IMR-90 (cell line): ENCODE data around the gene RAB2B. TPM values are rescaled to one million over a fixed set of nuclear protein-coding genes. Genes with fewer than 3 reads are reported as not detected.

Experiments
- ATAC-seq: fragments of 200-7000 bp; cut with Tn5 transposase; 2 replicates; pipeline ENCODE4 v1.9.1; 2020; ENCODE audit warnings: low read depth, mild to moderate bottlenecking, moderate library complexity
- BruUV-seq: library from RNA; stranded (reverse); fragments of 400-500 nt; replicated peaks from 2 replicates; lab custom pipeline; 2021; lab: Mats Ljungman, UMichigan
- CTCF ChIA-PET: fragments of 300-600 bp; formaldehyde crosslinking; extraction: SDS; loops from one replicate; lab custom pipeline; 2021; ENCODE audit warnings: antibody characterized with exemption; lab: Yijun Ruan, JAX
- POLR2A ChIA-PET: fragments of 300-600 bp; sonication (Branson Sonifier 250); formaldehyde crosslinking; loops from one replicate; lab custom pipeline; 2022; ENCODE audit warnings: antibody characterized with exemption; ENCODE audit not compliant: unreplicated experiment; lab: Charles Lee
- DNase-seq: peaks from one replicate; pipeline ENCODE4 v3.0.0; 2013
- H2AFZ ChIP-seq: replicated peaks from 2 replicates; pipeline ENCODE3; 2013; ENCODE audit warnings: low read length, mild to moderate bottlenecking; ENCODE audit not compliant: poor library complexity
- H2AK5ac ChIP-seq: 2 replicates; pipeline ENCODE4 v1.6.1; 2013; ENCODE audit warnings: low read depth, low read length, inconsistent platforms
- H2AK9ac ChIP-seq: replicated peaks from 2 replicates; pipeline ENCODE3; 2013; ENCODE audit warnings: mild to moderate bottlenecking, low read depth, low read length, moderate library complexity; ENCODE audit not compliant: poor library complexity
- H2BK120ac ChIP-seq: 2 replicates; pipeline ENCODE4 v1.6.1; 2013; ENCODE audit warnings: low read depth, low read length, inconsistent platforms
- H2BK15ac ChIP-seq: 3 replicates; pipeline ENCODE4 v1.6.1; 2013; ENCODE audit warnings: low read depth, low read length, inconsistent platforms
- H2BK20ac ChIP-seq: 2 replicates; pipeline ENCODE4 v1.6.1; 2013; ENCODE audit warnings: low read depth, mild to moderate bottlenecking, inconsistent platforms, low read length, moderate library complexity
- H2BK5ac ChIP-seq: 2 replicates; pipeline ENCODE4 v1.6.1; 2013; ENCODE audit warnings: mild to moderate bottlenecking, low read depth, low read length, inconsistent platforms; ENCODE audit not compliant: poor library complexity, severe bottlenecking
- H3K14ac ChIP-seq: replicated peaks from 2 replicates; pipeline ENCODE4 v1.6.1; 2013; ENCODE audit warnings: low read depth, low read length, inconsistent platforms
- H3K18ac ChIP-seq: 2 replicates; pipeline ENCODE4 v1.6.1; 2013; ENCODE audit warnings: low read depth, low read length, control low read depth
- H3K23ac ChIP-seq: 2 replicates; pipeline ENCODE4 v1.6.1; 2013; ENCODE audit warnings: low read depth, low read length, inconsistent platforms
- H3K27ac ChIP-seq: 2 replicates; pipeline ENCODE4 v1.5.1; 2013; ENCODE audit warnings: mild to moderate bottlenecking, control low read depth, low read length; ENCODE audit not compliant: insufficient read depth
- H3K27me3 ChIP-seq: 2 replicates; pipeline ENCODE4 v1.6.1; 2013; ENCODE audit warnings: low read length; ENCODE audit not compliant: control insufficient read depth, insufficient read depth
- H3K36me3 ChIP-seq: 2 replicates; pipeline ENCODE4 v1.6.1; 2013; ENCODE audit warnings: low read length, mixed read lengths; ENCODE audit not compliant: control insufficient read depth, insufficient read depth
- H3K4ac ChIP-seq: 2 replicates; pipeline ENCODE4 v1.6.1; 2013; ENCODE audit warnings: low read depth, low read length, inconsistent platforms
- H3K4me1 ChIP-seq: 2 replicates; pipeline ENCODE4 v1.6.1; 2013; ENCODE audit warnings: low read length, mixed read lengths; ENCODE audit not compliant: control insufficient read depth, insufficient read depth
- H3K4me2 ChIP-seq: 2 replicates; pipeline ENCODE4 v1.6.1; 2013; ENCODE audit warnings: low read depth, mild to moderate bottlenecking, control low read depth, low read length, moderate library complexity
- H3K4me3 ChIP-seq: 2 replicates; pipeline ENCODE4 v1.5.1; 2013; ENCODE audit warnings: low read depth, mild to moderate bottlenecking, control low read depth, low read length, moderate library complexity; ENCODE audit not compliant: insufficient read depth
- H3K56ac ChIP-seq: 2 replicates; pipeline ENCODE4 v1.6.1; 2013; ENCODE audit warnings: low read length, inconsistent platforms; ENCODE audit not compliant: insufficient read depth; ENCODE audit errors: extremely low read depth
- H3K79me1 ChIP-seq, 2 experiments: 2 replicates each; pipeline ENCODE4 v1.6.1; 2013; ENCODE audit warnings: low read length in 2 of 2, inconsistent platforms in 1 of 2, low read depth in 1 of 2
- H3K9ac ChIP-seq: 2 replicates; pipeline ENCODE4 v1.6.1; 2013; ENCODE audit warnings: low read depth, low read length, control low read depth
- H3K9me1 ChIP-seq: 2 replicates; pipeline ENCODE4 v1.6.1; 2013; ENCODE audit warnings: low read length, inconsistent platforms; ENCODE audit not compliant: insufficient read depth
- H3K9me3 ChIP-seq: 2 replicates; pipeline ENCODE4 v1.6.1; 2013; ENCODE audit warnings: low read length; ENCODE audit not compliant: control insufficient read depth, insufficient read depth
- H4K20me1 ChIP-seq: 2 replicates; pipeline ENCODE4 v1.6.1; 2013; ENCODE audit warnings: low read length, inconsistent platforms; ENCODE audit not compliant: insufficient read depth
- H4K5ac ChIP-seq: 2 replicates; pipeline ENCODE4 v1.6.1; 2013; ENCODE audit warnings: mild to moderate bottlenecking, low read depth, low read length, control low read depth
- H4K8ac ChIP-seq, 2 experiments: 2 replicates each; pipeline ENCODE4 v1.6.1; 2013; ENCODE audit warnings: low read depth in 2 of 2, low read length in 2 of 2, control low read depth in 1 of 2, inconsistent platforms in 1 of 2
- H4K91ac ChIP-seq: 2 replicates; pipeline ENCODE4 v1.6.1; 2013; ENCODE audit warnings: low read depth, low read length, inconsistent platforms; ENCODE audit not compliant: insufficient read depth
- FOS ChIP-seq: fragments of 150-350 bp; IDR thresholded peaks from 2 replicates; pipeline ENCODE4 v1.6.1; 2016; ENCODE audit warnings: low read depth, low read length
- RFX5 ChIP-seq: IDR thresholded peaks from 2 replicates; pipeline ENCODE4 v1.8.0; 2012; ENCODE audit warnings: low read depth, mild to moderate bottlenecking, low read length, moderate library complexity
- WGBS, 2 experiments: methylation state at CpG; one replicate each; pipeline versions ENCODE4 v1.1.5 to v1.1.7; 2013; ENCODE audit warnings: missing lambda C conversion rate in 2 of 2; ENCODE audit not compliant: insufficient read length in 1 of 2; ENCODE audit errors: extremely low coverage in 2 of 2; 5-methylcytosine and 5-hydroxymethylcytosine counted together
- dilution Hi-C: fragments of 300-500 bp; cut with HindIII; formaldehyde crosslinking; loops from one replicate; pipeline ENCODE4 v1.14.3; 2018; ENCODE audit warnings: low sequenced_read_pairs; ENCODE audit not compliant: unreplicated experiment
- in situ Hi-C: fragments of 300-500 bp; cut with MboI; formaldehyde crosslinking; loops from 3 replicates; pipeline ENCODE4 v1.14.3; 2019; ENCODE audit warnings: low sequenced_read_pairs, inconsistent platforms, mixed read lengths
- intact Hi-C: fragments of 100-400 bp; cut with micrococcal nuclease; formaldehyde crosslinking; loops from 2 replicates; pipeline ENCODE4 v1.10.0; 2022
- polyA plus RNA-seq, 3 experiments: library from polyadenylated mRNA; depleted of rRNA; stranded (reverse); fragments of >200 nt; gene quantifications; 2 replicates each; pipeline ENCODE4 v1.2.3, GENCODE V29; 2012; ENCODE audit warnings: low replicate concordance in 1 of 3
- total RNA-seq: library from RNA; depleted of rRNA; stranded (reverse); fragments of >200 nt; gene quantifications from 2 replicates; pipeline ENCODE4 v1.2.3, GENCODE V29; 2012
- TF ChIP-seq, protein P1 (sequence below): conservative IDR thresholded peaks from 2 replicates; pipeline ENCODE4 v1.5.1; 2012; ENCODE audit warnings: mild to moderate bottlenecking, low read depth, low read length, improper control_type of control experiment

The RAB2B gene
- total and polyA plus RNA-seq, 2 of the 4 experiments (the other 2 are of a cell fraction) = 17.1 to 26.2 TPM

DNA sequence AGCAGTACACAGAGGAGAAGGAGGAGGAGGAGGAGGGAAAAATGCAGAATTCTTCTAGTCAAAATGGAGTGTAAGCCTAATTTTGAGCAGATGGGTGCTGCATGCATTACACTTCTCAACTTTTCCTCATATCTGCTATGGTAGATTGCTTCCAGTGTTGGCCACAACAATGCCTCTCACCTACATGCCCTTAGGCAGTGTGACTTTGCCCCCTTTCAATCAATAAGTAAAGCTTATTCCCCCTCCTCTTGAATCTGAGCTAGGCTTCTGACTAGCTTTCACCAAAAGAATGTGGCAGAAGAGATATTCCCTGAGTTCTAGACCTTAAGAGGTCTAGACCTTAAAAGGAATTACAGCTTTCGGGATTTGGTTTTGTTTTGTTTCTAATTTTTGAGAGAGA lies 37.6 kb upstream of the RAB2B start:
- ATAC-seq (no peak), DNase-seq (no peak)
- Histone ChIP-seq H2AFZ (no peak overlapping the region), H3K4me1 (no peaks in the 10 kb centered on the region), H3K36me3 (no peaks in the 10 kb centered on the region), H3K4me3 (no peak overlapping the region), H2AK9ac (no peak overlapping the region), H3K4me2 (no peak overlapping the region), H2BK15ac (no peak overlapping the region), H4K20me1 (no peaks in the 10 kb centered on the region), H3K9me3 (no peaks in the 10 kb centered on the region), H4K5ac (no peak overlapping the region), H3K23ac (no peak overlapping the region), H2AK5ac (no peak overlapping the region), H3K27ac (no peak overlapping the region), H3K56ac (no peak overlapping the region), H3K14ac (no peak overlapping the region), H3K4ac (no peak overlapping the region), H2BK5ac (no peak overlapping the region), H2BK20ac (no peak overlapping the region), H4K8ac (no peak overlapping the region), H3K9me1 (no peaks in the 10 kb centered on the region), H4K91ac (no peak overlapping the region), H2BK120ac (no peak overlapping the region), H3K18ac (no peak overlapping the region), H3K79me1 (peaks cover 10 to 16% of the 10 kb centered on the region in 2 experiments), H3K27me3 (no peaks in the 10 kb centered on the region), H3K9ac (no peak overlapping the region)
- CTCF ChIA-PET = no interaction called here
- BruUV-seq = no TSS peak
- 100% methylated on average over 1 of the region's 1 CpG; no CpG with 5 or more reads in 1 of the 2 experiments for WGBS, 2 experiments
- POLR2A ChIA-PET = no interaction called here
- intact Hi-C loops (loop anchor here (5.0 kb wide), 1 partner anchor 43 kb away; no protein-coding TSS in a partner anchor), dilution Hi-C loops (no loop called here), in situ Hi-C loops (no loop called here)
- TF ChIP-seq FOS (no peak), RFX5 (no peak)
- TF ChIP-seq, protein P1, sequence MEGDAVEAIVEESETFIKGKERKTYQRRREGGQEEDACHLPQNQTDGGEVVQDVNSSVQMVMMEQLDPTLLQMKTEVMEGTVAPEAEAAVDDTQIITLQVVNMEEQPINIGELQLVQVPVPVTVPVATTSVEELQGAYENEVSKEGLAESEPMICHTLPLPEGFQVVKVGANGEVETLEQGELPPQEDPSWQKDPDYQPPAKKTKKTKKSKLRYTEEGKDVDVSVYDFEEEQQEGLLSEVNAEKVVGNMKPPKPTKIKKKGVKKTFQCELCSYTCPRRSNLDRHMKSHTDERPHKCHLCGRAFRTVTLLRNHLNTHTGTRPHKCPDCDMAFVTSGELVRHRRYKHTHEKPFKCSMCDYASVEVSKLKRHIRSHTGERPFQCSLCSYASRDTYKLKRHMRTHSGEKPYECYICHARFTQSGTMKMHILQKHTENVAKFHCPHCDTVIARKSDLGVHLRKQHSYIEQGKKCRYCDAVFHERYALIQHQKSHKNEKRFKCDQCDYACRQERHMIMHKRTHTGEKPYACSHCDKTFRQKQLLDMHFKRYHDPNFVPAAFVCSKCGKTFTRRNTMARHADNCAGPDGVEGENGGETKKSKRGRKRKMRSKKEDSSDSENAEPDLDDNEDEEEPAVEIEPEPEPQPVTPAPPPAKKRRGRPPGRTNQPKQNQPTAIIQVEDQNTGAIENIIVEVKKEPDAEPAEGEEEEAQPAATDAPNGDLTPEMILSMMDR = no peak
